HL-60/S4 treated with retinoic acid at 250 ng/mL for 4 days and 3 days (cell line): ENCODE data around the gene TMEM63A.
"Not testable (repeated sequence)": the region's sequence is repeated elsewhere in the genome, so short reads cannot be mapped to it uniquely, and the experiment has no call there.

ENCODE experiments used
- in situ Hi-C: fragments of 300-500 bp; cut with MboI; formaldehyde crosslinking; loops from 2 replicates; pipeline ENCODE4 v1.7.0; 2022; ENCODE audit warnings: low sequenced_read_pairs

TMEM63A gene

GRCh38 chr1:225806736-225807135 lies 75.4 kb downstream of the TMEM63A start:
- in situ Hi-C loops, result not testable (repeated sequence)

DNA sequence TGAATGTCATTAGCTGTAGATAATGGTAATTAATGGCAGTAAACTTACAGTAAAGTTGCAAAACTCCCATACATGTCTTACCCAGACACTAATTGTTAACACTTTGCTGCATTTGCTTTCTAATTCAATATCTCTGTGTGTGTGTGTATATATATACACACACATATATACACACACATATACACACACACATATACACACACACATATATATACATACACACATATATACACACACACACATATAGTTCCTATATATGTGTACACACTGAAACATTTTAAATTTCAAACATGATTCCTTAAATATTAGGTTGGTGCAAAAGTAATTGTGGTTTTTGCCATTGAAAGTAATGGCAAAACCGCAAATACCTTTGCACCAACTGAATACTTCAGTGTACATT lies 75.9 kb downstream of the TMEM63A start:
- in situ Hi-C loops, result no loop called here

DNA sequence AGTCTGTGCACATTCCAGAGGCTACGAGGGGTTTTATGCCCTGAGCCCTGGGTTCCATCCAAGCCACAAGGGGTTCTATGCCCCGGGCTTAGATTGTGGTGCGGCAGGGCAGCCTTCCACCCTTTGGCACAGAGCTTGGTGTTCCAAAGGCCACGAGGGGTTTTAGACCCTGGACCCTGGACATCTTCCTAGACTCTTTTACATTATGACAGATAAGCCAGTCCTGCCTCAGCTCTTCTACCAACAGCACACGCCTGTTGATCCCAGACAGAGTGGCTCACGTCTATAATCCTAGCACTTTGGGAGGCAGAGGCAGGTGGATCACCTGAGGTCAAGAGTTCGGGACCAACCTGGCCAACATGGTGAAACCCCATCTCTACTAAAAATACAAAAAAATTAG lies 81.0 kb downstream of the TMEM63A start:
- in situ Hi-C loops, result not testable (repeated sequence)

- in situ Hi-C loops, result not testable (repeated sequence)
Observed at GRCh38 chr1:225796097-225796496, 86.1 kb downstream of the TMEM63A start.
